HL-60 (cell line): ENCODE measurements around the gene NUP35.
"Not testable (repeated sequence)": the region's sequence is repeated elsewhere in the genome, so short reads cannot be mapped to it uniquely, and the experiment has no call there.

Source experiments
- DNase-seq, 2 experiments: peaks; one replicate each; pipeline ENCODE4 v3.0.0-alpha.2; 2010 to 2020; ENCODE audit warnings: low read depth in 1 of 2, low spot score in 1 of 2
- H3K27ac ChIP-seq: fragments of 250-450 bp; sonication (Bioruptor Pico); replicated peaks from 2 replicates; pipeline ENCODE4 v1.5.1; 2020; ENCODE audit warnings: mild to moderate bottlenecking, moderate library complexity
- H3K27me3 ChIP-seq: fragments of 250-450 bp; sonication (Bioruptor Pico); 2 replicates; pipeline ENCODE4 v1.5.1; 2021; ENCODE audit warnings: mild to moderate bottlenecking, moderate library complexity; ENCODE audit not compliant: insufficient read depth, poor library complexity, severe bottlenecking
- H3K4me3 ChIP-seq: replicated peaks from 2 replicates; pipeline ENCODE4 v1.5.1; 2011; ENCODE audit warnings: mild to moderate bottlenecking, control low read depth, low read length; ENCODE audit not compliant: insufficient read depth
- CTCF ChIP-seq: IDR thresholded peaks from one replicate; pipeline ENCODE4 v1.5.1; 2011; ENCODE audit warnings: low read length, control low read depth, inconsistent platforms; ENCODE audit not compliant: insufficient read depth
- GABPA ChIP-seq: IDR thresholded peaks from 2 replicates; pipeline ENCODE4 v1.6.1; 2012; ENCODE audit warnings: low read depth
- POLR2AphosphoS5 ChIP-seq: IDR thresholded peaks from 2 replicates; pipeline ENCODE4 v1.6.1; 2012; ENCODE audit warnings: low read depth
- REST ChIP-seq: IDR thresholded peaks from 2 replicates; pipeline ENCODE4 v1.6.1; 2012; ENCODE audit warnings: low read depth; ENCODE audit not compliant: insufficient replicate concordance
- SPI1 ChIP-seq: IDR thresholded peaks from 2 replicates; pipeline ENCODE4 v1.6.1; 2012; ENCODE audit warnings: low read depth, mild to moderate bottlenecking, borderline replicate concordance

Gene NUP35

GRCh38 chr2:183148955-183149354 lies 24.7 kb downstream of the NUP35 start:
- DNase-seq, result no peak
- no peak for TF ChIP-seq REST
- no peak for TF ChIP-seq SPI1
- TF ChIP-seq CTCF, result no peak
- TF ChIP-seq GABPA, result no peak
- TF ChIP-seq POLR2AphosphoS5, result no peak
- no peak overlapping the region for H3K27ac ChIP-seq
- no peak overlapping the region for H3K4me3 ChIP-seq
- H3K27me3 ChIP-seq, result no peaks in the 10 kb centered on the region

- no peak overlapping the region for H3K27ac ChIP-seq
- no peak for TF ChIP-seq CTCF
- TF ChIP-seq POLR2AphosphoS5, result no peak
- no peak for TF ChIP-seq SPI1
- TF ChIP-seq REST, result no peak
- no peak for TF ChIP-seq GABPA
- no peak overlapping the region for H3K4me3 ChIP-seq
- DNase-seq, result no peak
- no peaks in the 10 kb centered on the region for H3K27me3 ChIP-seq
These were observed 25.2 kb downstream of the NUP35 start for GRCh38 chr2:183149489-183149888.

- H3K4me3 ChIP-seq, H3K27ac ChIP-seq, H3K27me3 ChIP-seq, DNase-seq: not testable (repeated sequence)
These were observed 28.0 kb downstream of the NUP35 start for GRCh38 chr2:183152280-183152679.

- H3K27me3 ChIP-seq, result no peaks in the 10 kb centered on the region
- DNase-seq, result no peak
- TF ChIP-seq SPI1 (no peak), REST (no peak), CTCF (no peak), GABPA (no peak), POLR2AphosphoS5 (no peak)
- H3K27ac ChIP-seq, result no peak overlapping the region
- no peak overlapping the region for H3K4me3 ChIP-seq
These were observed 29.7 kb downstream of the NUP35 start for GRCh38 chr2:183153967-183154366.

- H3K4me3 ChIP-seq, H3K27me3 ChIP-seq, DNase-seq, H3K27ac ChIP-seq: not testable (repeated sequence)
These were observed 30.5 kb downstream of the NUP35 start for GRCh38 chr2:183154772-183155171.
